A673 (cell line): ENCODE results near the gene TFB1M.

Source experiments
- EZH2 ChIP-seq: fragments of 200-600 bp; sonication (generic); IDR thresholded peaks from 2 replicates; pipeline ENCODE4 v1.6.1; 2017; ENCODE audit warnings: borderline replicate concordance, low read depth, mild to moderate bottlenecking, mixed read lengths, antibody characterized with exemption, low read length; ENCODE audit not compliant: poor library complexity, severe bottlenecking
- TF ChIP-seq, protein P1 (sequence below): fragments of 300-800, 200-600 bp; sonication (generic); conservative IDR thresholded peaks from 2 replicates; pipeline ENCODE4 v1.5.1; 2017; ENCODE audit warnings: low read depth, mild to moderate bottlenecking, antibody characterized with exemption, low read length, moderate library complexity, mixed read lengths

DNA sequence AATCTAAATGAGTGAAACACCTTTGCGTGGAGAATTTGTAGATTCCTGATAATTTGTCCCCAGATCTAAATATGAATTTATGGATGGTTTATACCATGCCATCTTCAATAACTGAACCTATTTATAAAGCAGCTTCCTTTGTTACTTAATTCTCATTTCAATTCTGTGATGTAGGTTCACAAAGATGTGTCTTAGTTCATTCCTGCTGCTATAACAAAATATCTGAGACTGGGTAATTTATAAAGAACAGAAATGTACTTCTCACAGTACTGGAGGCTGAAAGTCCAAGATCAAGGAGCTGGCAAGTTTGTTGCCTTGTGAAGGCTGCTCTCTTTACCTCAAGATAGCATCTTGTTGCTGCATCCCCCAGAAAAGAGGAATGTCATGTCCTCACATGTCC, 2.1 kb upstream of the TFB1M start:
- TF ChIP-seq, protein P1, sequence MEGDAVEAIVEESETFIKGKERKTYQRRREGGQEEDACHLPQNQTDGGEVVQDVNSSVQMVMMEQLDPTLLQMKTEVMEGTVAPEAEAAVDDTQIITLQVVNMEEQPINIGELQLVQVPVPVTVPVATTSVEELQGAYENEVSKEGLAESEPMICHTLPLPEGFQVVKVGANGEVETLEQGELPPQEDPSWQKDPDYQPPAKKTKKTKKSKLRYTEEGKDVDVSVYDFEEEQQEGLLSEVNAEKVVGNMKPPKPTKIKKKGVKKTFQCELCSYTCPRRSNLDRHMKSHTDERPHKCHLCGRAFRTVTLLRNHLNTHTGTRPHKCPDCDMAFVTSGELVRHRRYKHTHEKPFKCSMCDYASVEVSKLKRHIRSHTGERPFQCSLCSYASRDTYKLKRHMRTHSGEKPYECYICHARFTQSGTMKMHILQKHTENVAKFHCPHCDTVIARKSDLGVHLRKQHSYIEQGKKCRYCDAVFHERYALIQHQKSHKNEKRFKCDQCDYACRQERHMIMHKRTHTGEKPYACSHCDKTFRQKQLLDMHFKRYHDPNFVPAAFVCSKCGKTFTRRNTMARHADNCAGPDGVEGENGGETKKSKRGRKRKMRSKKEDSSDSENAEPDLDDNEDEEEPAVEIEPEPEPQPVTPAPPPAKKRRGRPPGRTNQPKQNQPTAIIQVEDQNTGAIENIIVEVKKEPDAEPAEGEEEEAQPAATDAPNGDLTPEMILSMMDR, result no peak
- TF ChIP-seq EZH2, result no peak
